CD14-positive monocyte (primary cell): Measurements from ENCODE around the gene MRPL36. TPM values are rescaled to one million over a fixed set of nuclear protein-coding genes. Genes with fewer than 3 reads are reported as not detected.

ENCODE experiments used
- DNase-seq, 3 donors: peaks; one replicate each; pipeline ENCODE4 v3.0.0-alpha.2; 2011 to 2022
- H2AFZ ChIP-seq: 2 replicates; pipeline ENCODE4 v1.6.0; 2012; ENCODE audit warnings: mild to moderate bottlenecking, low read depth, low read length, inconsistent platforms; ENCODE audit not compliant: insufficient read depth, poor library complexity, severe bottlenecking
- H3K27ac ChIP-seq, 2 donors: 1 replicate in 1 of 2; 2 replicates in 1 of 2; pipeline ENCODE4 v1.5.1; 2012 to 2013; ENCODE audit warnings: low read length in 2 of 2, control low read depth in 1 of 2, inconsistent platforms in 1 of 2, low read depth in 1 of 2, mild to moderate bottlenecking in 1 of 2
- H3K27me3 ChIP-seq, 2 donors: one replicate each; pipeline versions ENCODE4 v1.6.0 to v1.6.1; 2011 to 2013; ENCODE audit warnings: low read length in 2 of 2; ENCODE audit not compliant: control insufficient read depth in 2 of 2, insufficient read depth in 2 of 2
- H3K36me3 ChIP-seq, 2 donors: replicated peaks in 1 of 2; 1 replicate in 1 of 2; 2 replicates in 1 of 2; pipeline versions ENCODE4 v1.5.1 to v1.6.1; 2012 to 2013; ENCODE audit warnings: low read length in 2 of 2, control low read depth in 1 of 2, inconsistent platforms in 1 of 2, mild to moderate bottlenecking in 1 of 2; ENCODE audit not compliant: insufficient read depth in 2 of 2, control insufficient read depth in 1 of 2
- H3K4me1 ChIP-seq, 2 donors: 1 replicate in 1 of 2; 2 replicates in 1 of 2; pipeline versions ENCODE4 v1.5.1 to v1.6.1; 2012 to 2013; ENCODE audit warnings: low read length in 2 of 2, control low read depth in 1 of 2, inconsistent platforms in 1 of 2, mild to moderate bottlenecking in 1 of 2, moderate library complexity in 1 of 2; ENCODE audit not compliant: insufficient read depth in 2 of 2, control insufficient read depth in 1 of 2
- H3K4me2 ChIP-seq: replicated peaks from 2 replicates; pipeline ENCODE3; 2012; ENCODE audit warnings: low read length, moderate library complexity, mild to moderate bottlenecking; ENCODE audit not compliant: poor library complexity, severe bottlenecking; ENCODE audit errors: extremely low read depth
- H3K4me3 ChIP-seq, 3 experiments: fragments of 200-600 bp in 1 of 3; sonication (generic) in 1 of 3; replicated peaks in 1 of 3; 1 replicate in 2 of 3; 2 replicates in 1 of 3; pipeline ENCODE4 v1.5.1; 2011 to 2013; ENCODE audit warnings: low read length in 3 of 3, mild to moderate bottlenecking in 3 of 3, control low read depth in 2 of 3, low read depth in 2 of 3, inconsistent platforms in 1 of 3, moderate library complexity in 1 of 3
- H3K79me2 ChIP-seq: 2 replicates; pipeline ENCODE4 v1.6.0; 2012; ENCODE audit warnings: mild to moderate bottlenecking, control low read depth, inconsistent platforms, low read length, moderate library complexity; ENCODE audit not compliant: insufficient read depth
- H3K9ac ChIP-seq: 2 replicates; pipeline ENCODE4 v1.6.0; 2017; ENCODE audit warnings: low read length, mild to moderate bottlenecking; ENCODE audit not compliant: insufficient read depth, poor library complexity, severe bottlenecking
- H3K9me3 ChIP-seq, 2 donors: replicated peaks in 1 of 2; 1 replicate in 1 of 2; 2 replicates in 1 of 2; pipeline versions ENCODE4 v1.5.1 to v1.6.1; 2012 to 2013; ENCODE audit warnings: low read length in 2 of 2, control low read depth in 1 of 2; ENCODE audit not compliant: control insufficient read depth in 1 of 2, insufficient read depth in 1 of 2
- H4K20me1 ChIP-seq: 2 replicates; pipeline ENCODE4 v1.6.0; 2012; ENCODE audit warnings: mild to moderate bottlenecking, low read length, control low read depth, moderate library complexity; ENCODE audit not compliant: insufficient read depth
- H3K27ac Mint-ChIP-seq, 7 donors: one replicate each; pipeline ENCODE4 v1.8.0; 2020; ENCODE audit warnings: mild to moderate bottlenecking in 7 of 7, mixed read lengths in 7 of 7, moderate library complexity in 6 of 7, inconsistent platforms in 2 of 7
- H3K27me3 Mint-ChIP-seq, 3 donors: one replicate each; pipeline ENCODE4 v1.8.0; 2021 to 2022; ENCODE audit warnings: low read depth in 3 of 3, mild to moderate bottlenecking in 3 of 3, mixed read lengths in 3 of 3, moderate library complexity in 3 of 3, inconsistent platforms in 1 of 3
- H3K36me3 Mint-ChIP-seq, 2 donors: one replicate each; pipeline ENCODE4 v1.8.0; 2020; ENCODE audit warnings: mixed read lengths in 2 of 2, inconsistent platforms in 1 of 2, mild to moderate bottlenecking in 1 of 2
- H3K4me1 Mint-ChIP-seq: one replicate; pipeline ENCODE4 v1.8.0; 2020; ENCODE audit warnings: mild to moderate bottlenecking, mixed read lengths
- H3K4me3 Mint-ChIP-seq, 2 donors: one replicate each; pipeline ENCODE4 v1.8.0; 2020; ENCODE audit warnings: mild to moderate bottlenecking in 2 of 2, mixed read lengths in 2 of 2, moderate library complexity in 1 of 2
- H3K9me3 Mint-ChIP-seq, 7 donors: one replicate each; pipeline ENCODE4 v1.8.0; 2020 to 2022; ENCODE audit warnings: mixed read lengths in 7 of 7, mild to moderate bottlenecking in 6 of 7, moderate library complexity in 6 of 7, inconsistent platforms in 2 of 7
- CTCF ChIP-seq: fragments of 200-600 bp; IDR thresholded peaks from one replicate; pipeline ENCODE4 v1.8.0; 2022; ENCODE audit warnings: antibody characterized with exemption, mild to moderate bottlenecking
- WGBS: methylation state at CpG from one replicate; pipeline ENCODE4 v1.1.5; 2013; ENCODE audit warnings: missing lambda C conversion rate; ENCODE audit not compliant: insufficient coverage; 5-methylcytosine and 5-hydroxymethylcytosine counted together
- intact Hi-C, 2 donors: fragments of 100-400 bp; cut with micrococcal nuclease; formaldehyde crosslinking; loops; one replicate each; pipeline versions ENCODE4 v1.15.0 to v1.15.1; 2023
- polyA plus RNA-seq, 3 donors: library from polyadenylated mRNA; depleted of rRNA in 1 of 3; unstranded in 2 of 3; stranded (reverse) in 1 of 3; fragments of 300-500 nt in 2 of 3; fragments of >200 nt in 1 of 3; fragmentation: Illumina TruSeq in 2 of 3; gene quantifications; 1 replicate in 2 of 3; 2 replicates in 1 of 3; pipeline ENCODE4 v1.2.3, GENCODE V29; 2012 to 2021

Gene MRPL36
- polyA plus RNA-seq, 3 donors: 17.9 to 81.7 (median 65.9) TPM

- H3K36me3 ChIP-seq: peaks cover 40% of the 10 kb centered on the region in 2 donors
- intact Hi-C loops: no loop called here
- no peak for TF ChIP-seq CTCF
- no peak for DNase-seq
- no peaks in the 10 kb centered on the region for H3K4me1 Mint-ChIP-seq
- H4K20me1 ChIP-seq: no peaks in the 10 kb centered on the region
- H3K9me3 Mint-ChIP-seq: peaks cover 0 to 2% (median 0%) of the 10 kb centered on the region in 7 donors
- WGBS: 100% methylated on average over 16 of the region's 25 CpGs
- H2AFZ ChIP-seq: no peak overlapping the region
- H3K27me3 ChIP-seq: no peaks in the 10 kb centered on the region
- H3K27ac ChIP-seq: no peak overlapping the region
- H3K36me3 Mint-ChIP-seq: peaks cover 49 to 64% of the 10 kb centered on the region in 2 donors
- H3K4me2 ChIP-seq: no peak overlapping the region
- no peaks in the 10 kb centered on the region for H3K4me1 ChIP-seq
- H3K27ac Mint-ChIP-seq: no peak overlapping the region
- H3K27me3 Mint-ChIP-seq: peaks cover 0 to 4% (median 3%) of the 10 kb centered on the region in 3 donors
- no peaks in the 10 kb centered on the region for H3K9me3 ChIP-seq
- no peak overlapping the region for H3K4me3 ChIP-seq
- H3K4me3 Mint-ChIP-seq: no peak overlapping the region
- no peak overlapping the region for H3K9ac ChIP-seq
- no peaks in the 10 kb centered on the region for H3K79me2 ChIP-seq
Measured at GRCh38 chr5:1824109-1824821, 24.6 kb upstream of the MRPL36 start.

DNA sequence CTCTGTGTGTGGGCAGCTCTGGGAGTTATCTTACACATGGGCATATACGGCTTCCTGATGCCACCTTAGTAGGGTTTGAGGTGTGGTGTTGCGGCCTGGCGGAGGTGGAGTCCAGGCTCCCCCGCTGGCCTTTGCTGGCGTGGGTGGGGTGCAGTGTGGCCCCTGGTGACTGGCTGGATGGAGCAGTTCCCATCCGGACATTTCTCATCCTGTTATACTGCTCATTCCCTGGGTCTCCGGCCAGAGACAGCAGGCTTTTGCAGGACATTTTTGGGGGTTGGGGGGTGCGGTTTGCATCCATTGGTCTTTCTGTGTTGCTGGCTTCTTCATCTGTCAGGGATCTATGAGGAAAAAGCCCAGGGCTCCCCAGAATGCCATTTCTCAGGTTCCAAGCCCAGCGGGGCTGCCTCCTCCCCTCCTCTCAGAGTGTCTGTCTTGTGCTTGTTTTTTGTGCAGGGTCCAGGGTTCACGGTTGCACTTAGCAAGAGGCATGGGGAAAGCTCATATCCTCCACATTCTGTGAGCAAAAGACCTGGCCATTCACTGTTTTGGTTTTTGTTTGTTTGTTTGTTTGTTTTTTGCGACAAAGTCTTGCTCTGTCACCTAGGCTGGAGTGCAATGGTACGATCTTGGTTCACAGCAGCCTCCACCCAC, 23.9 kb upstream of the MRPL36 start:
- Mint-ChIP-seq H3K4me3 (no peak overlapping the region), H3K9me3 (peaks cover 0 to 2% (median 0%) of the 10 kb centered on the region in 7 donors), H3K36me3 (peaks cover 56 to 72% of the 10 kb centered on the region in 2 donors), H3K4me1 (no peaks in the 10 kb centered on the region), H3K27me3 (peaks cover 0 to 4% (median 2%) of the 10 kb centered on the region in 3 donors), H3K27ac (no peak overlapping the region)
- H4K20me1 ChIP-seq: no peaks in the 10 kb centered on the region
- WGBS: 96% methylated on average over 8 of the region's 12 CpGs
- H3K9me3 ChIP-seq: no peaks in the 10 kb centered on the region
- no peaks in the 10 kb centered on the region for H3K27me3 ChIP-seq
- H3K36me3 ChIP-seq: peaks cover 44 to 48% of the 10 kb centered on the region in 2 donors
- H2AFZ ChIP-seq: no peak overlapping the region
- intact Hi-C loops: no loop called here
- H3K4me3 ChIP-seq: no peak overlapping the region
- no peaks in the 10 kb centered on the region for H3K79me2 ChIP-seq
- no peak overlapping the region for H3K9ac ChIP-seq
- H3K4me1 ChIP-seq: no peaks in the 10 kb centered on the region
- DNase-seq: no peak
- no peak overlapping the region for H3K27ac ChIP-seq
- no peak overlapping the region for H3K4me2 ChIP-seq
- no peak for TF ChIP-seq CTCF
